Omental fat pad (tissue), 4 donors: ENCODE results near the gene SDHAF1. TPM values are rescaled to one million over a fixed set of nuclear protein-coding genes. Genes with fewer than 3 reads are reported as not detected.

Experiments used
- ATAC-seq: fragments of 150-250 bp; one replicate; pipeline ENCODE4 v1.9.1; 2016; ENCODE audit warnings: mild to moderate bottlenecking, moderate library complexity; ENCODE audit not compliant: low FRiP score
- DNase-seq: peaks from one replicate; pipeline ENCODE4 v3.0.0-alpha.2; 2019; ENCODE audit warnings: low spot score
- total RNA-seq, 4 donors: library from RNA; depleted of rRNA; stranded (reverse); fragments of >200 nt; gene quantifications; one replicate each; pipeline ENCODE4 v1.1.0, GENCODE V29; 2016
- TF ChIP-seq, protein P1 (sequence below), 3 donors: fragments of 450-650 bp; IDR thresholded peaks; one replicate each; pipeline ENCODE4 v1.5.1; 2016 to 2017; ENCODE audit warnings: antibody characterized with exemption in 3 of 3, mild to moderate bottlenecking in 3 of 3, moderate library complexity in 2 of 3

Gene SDHAF1
- total RNA-seq, 4 donors from 2014 or later, result 19.0 to 53.8 (median 32.2) TPM

DNA sequence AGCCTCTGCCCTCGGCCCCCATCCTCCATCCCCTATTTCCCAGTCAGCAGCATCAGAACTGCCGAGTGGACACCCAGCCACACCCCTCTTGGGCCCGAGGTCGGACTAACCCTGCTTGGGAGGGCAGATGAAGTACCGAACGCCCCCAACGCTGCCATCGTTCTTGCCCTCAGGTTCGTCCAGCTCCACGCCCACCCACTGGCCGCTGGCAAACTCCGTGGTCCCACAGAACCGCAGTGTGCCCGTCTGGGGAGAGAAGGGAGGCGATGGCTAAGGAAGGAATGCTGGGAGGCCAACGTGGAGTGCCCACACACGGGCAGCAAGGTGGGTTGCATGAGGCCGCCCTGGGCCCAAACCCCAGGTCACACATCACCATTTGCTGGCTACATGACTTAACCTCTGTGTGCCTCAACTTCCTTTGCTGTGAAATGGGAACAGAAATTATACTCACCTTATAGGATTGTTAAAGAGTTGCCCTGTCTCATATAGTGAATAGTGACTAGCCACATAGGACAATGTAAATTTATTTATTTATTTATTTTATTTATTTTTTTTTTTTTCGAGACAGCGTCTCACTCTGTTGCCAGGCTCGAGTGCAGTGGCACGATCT, 24.2 kb downstream of the SDHAF1 start:
- DNase-seq, result no peak
- TF ChIP-seq, protein P1, sequence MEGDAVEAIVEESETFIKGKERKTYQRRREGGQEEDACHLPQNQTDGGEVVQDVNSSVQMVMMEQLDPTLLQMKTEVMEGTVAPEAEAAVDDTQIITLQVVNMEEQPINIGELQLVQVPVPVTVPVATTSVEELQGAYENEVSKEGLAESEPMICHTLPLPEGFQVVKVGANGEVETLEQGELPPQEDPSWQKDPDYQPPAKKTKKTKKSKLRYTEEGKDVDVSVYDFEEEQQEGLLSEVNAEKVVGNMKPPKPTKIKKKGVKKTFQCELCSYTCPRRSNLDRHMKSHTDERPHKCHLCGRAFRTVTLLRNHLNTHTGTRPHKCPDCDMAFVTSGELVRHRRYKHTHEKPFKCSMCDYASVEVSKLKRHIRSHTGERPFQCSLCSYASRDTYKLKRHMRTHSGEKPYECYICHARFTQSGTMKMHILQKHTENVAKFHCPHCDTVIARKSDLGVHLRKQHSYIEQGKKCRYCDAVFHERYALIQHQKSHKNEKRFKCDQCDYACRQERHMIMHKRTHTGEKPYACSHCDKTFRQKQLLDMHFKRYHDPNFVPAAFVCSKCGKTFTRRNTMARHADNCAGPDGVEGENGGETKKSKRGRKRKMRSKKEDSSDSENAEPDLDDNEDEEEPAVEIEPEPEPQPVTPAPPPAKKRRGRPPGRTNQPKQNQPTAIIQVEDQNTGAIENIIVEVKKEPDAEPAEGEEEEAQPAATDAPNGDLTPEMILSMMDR (IDR thresholded peaks at IDR 0.05), result no peak
- ATAC-seq, result no peak

DNA sequence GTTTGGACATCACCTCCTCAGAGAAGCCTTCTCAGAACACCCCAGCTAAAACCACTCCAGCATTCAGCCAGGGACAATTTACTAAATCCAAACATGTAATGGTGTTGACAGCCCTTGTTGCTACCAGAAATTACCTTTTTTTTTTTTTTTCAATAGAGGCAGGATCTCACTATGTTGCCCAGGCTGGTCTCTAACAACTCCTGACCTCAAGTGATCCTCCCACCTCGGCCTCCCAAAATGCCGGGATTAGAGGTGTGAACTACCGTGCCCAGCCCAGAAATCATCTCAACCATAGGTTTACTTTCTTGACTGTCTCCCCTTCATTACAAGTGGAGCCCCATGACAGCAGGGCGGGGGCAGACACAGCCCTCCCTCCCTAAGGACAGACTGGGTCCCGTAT, 28.4 kb downstream of the SDHAF1 start:
- TF ChIP-seq, protein P1 (IDR thresholded peaks at IDR 0.05), result no peak
- ATAC-seq (no peak), DNase-seq (no peak)

DNA sequence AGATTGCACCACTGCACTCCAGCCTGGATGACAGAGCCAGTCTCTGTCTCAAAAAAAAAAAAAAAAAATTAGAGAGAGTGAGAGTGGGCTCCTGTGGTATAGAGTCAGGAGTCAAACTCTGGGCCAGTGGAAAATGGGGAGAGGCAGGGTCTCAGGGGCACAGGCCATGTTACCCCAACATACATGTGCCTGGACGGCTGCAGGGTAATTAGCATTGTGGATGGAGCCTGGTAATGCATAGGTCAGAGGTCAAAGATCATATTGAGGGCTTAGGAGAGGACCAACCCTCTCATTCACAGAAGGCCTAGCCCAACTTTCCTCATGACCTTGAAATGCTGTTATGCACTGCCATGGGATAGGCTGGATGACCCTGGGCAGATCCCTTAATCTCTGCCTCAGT, 30.6 kb downstream of the SDHAF1 start:
- no peak for ATAC-seq
- no peak for DNase-seq
- TF ChIP-seq, protein P1 (IDR thresholded peaks at IDR 0.05), result no peak

DNA sequence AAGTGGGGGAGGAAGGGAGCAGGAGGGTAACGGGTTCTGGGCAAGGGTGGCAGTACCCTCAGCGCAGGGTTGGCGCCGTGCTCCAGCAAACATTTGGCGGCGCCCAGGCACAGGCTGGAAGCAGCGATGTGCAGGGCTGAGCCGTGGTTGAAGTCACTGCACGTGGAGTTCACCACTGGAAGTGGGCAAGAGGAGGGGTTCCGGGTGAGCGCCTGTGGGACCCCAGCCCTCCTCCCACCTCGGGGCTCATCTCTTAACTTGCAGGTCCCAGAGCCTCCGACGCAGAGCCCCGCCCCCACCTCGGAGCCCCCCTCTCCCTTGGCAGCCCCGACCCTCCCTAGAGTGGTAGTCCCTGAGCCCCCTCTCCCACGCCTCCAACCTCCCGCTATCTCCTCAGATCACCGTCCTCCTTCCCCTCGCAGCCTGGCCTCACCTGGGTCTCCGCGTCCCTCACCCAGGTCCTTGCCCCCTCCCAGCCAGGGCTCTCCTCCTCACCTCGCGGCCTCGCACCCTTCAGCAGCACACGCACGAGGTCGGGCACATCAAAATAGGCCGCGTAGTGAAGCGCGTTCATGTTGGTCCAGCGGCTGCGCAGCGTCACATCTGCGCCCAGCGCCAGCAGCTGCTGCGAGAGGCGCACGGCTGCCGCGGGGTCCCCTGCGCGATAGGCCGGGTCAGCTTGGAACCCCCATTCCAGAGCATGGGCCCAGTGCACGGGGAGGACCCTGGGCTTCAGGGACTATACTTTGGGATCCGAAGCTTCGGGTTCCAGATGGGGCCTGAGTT, 31.3 kb downstream of the SDHAF1 start:
- TF ChIP-seq, protein P1 (IDR thresholded peaks at IDR 0.05), result no peak
- DNase-seq (no peak), ATAC-seq (no peak)

DNA sequence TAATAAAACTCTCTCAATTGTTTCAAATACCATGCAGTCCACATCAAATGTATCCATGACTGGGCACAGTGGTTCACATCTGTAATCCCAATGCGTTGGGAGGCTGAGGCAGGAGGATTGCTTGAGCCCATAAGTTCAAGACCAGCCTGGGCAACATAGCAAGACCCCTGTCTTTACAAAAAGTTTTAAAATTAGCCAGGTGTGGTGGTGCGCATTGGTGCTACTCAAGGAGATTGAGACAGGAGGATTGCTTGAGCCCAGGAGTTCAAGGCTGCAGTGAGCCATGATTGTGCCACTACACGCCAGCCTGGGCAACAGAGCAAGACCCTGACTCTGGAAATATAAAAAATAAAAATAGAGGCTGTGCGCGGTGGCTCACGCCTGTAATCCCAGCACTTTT, 32.7 kb downstream of the SDHAF1 start:
- no peak for ATAC-seq
- TF ChIP-seq, protein P1 (IDR thresholded peaks at IDR 0.05), result no peak

DNA sequence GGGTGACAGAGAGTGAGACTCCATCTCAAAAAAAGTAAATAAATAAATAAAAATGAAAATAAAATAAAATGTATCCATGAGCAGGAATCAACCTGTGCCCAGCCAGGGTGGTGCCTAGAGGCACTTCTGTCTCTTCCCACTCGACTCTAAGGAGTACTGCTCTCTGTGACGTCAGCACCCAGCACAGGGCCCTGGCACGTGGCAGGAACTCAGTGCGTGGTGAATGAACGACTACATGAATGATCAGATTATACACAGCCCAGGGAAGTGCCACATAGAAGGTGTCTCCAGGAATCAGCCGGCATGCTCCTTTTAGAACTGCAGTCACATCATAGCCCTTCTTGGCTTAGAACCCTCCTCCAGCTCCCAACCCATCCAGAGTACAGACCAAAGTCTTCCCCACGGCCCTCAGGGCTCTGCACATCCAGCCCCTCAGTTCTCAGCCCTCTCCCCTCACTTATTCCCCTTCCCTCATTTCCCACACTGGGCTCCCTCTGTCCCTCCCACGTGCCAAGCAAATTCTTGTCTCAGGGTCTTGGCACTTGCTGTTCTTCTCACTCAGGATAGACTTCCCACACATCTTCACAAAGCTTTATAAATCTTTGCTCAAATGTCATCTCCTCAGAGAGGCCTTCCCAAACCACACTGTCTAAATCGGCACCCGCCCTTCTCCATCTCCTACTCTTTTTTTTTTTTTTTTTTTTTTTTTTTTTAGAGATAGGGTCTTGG, 33.5 kb downstream of the SDHAF1 start:
- DNase-seq (no peak), ATAC-seq (no peak)
- TF ChIP-seq, protein P1 (IDR thresholded peaks at IDR 0.05), result no peak

More for the DNA sequence above, 32.7 kb downstream of the SDHAF1 start:
- no peak for DNase-seq
